Activated CD8-positive, alpha-beta T cell treated with anti-CD3 and anti-CD28 coated beads for 36 hours (primary cell): Measurements from ENCODE around the gene CYP1B1. TPM values are rescaled to one million over a fixed set of nuclear protein-coding genes. Genes with fewer than 3 reads are reported as not detected.
"Not testable (repeated sequence)": the region's sequence is repeated elsewhere in the genome, so short reads cannot be mapped to it uniquely, and the experiment has no call there.

Experiments
- ATAC-seq: fragments of 200-7000 bp; cut with Tn5 transposase; one replicate; pipeline ENCODE4 v1.10.0; 2021; ENCODE audit warnings: mild to moderate bottlenecking, moderate library complexity
- CTCF ChIA-PET: fragments of 350-600 bp; sonication (Branson Sonifier 250); formaldehyde crosslinking; loops from one replicate; lab custom pipeline; 2021; ENCODE audit warnings: antibody characterized with exemption; lab: Charles Lee
- POLR2A ChIA-PET: fragments of 350-600 bp; sonication (Branson Sonifier 250); formaldehyde crosslinking; loops from one replicate; lab custom pipeline; 2021; ENCODE audit warnings: antibody characterized with exemption; lab: Charles Lee
- DNase-seq: peaks from one replicate; pipeline ENCODE4 v3.0.0-alpha.2; 2020
- H3K27ac Mint-ChIP-seq: one replicate; pipeline ENCODE4 v1.8.0; 2021; ENCODE audit warnings: mild to moderate bottlenecking, mixed read lengths
- H3K27me3 Mint-ChIP-seq: one replicate; pipeline ENCODE4 v1.8.0; 2021; ENCODE audit warnings: mixed read lengths
- H3K36me3 Mint-ChIP-seq: one replicate; pipeline ENCODE4 v1.8.0; 2021; ENCODE audit warnings: low read depth, mixed read lengths
- H3K4me1 Mint-ChIP-seq: one replicate; pipeline ENCODE4 v1.8.0; 2021; ENCODE audit warnings: low read depth, mixed read lengths
- H3K4me3 Mint-ChIP-seq: one replicate; pipeline ENCODE4 v1.8.0; 2021; ENCODE audit warnings: mild to moderate bottlenecking, moderate library complexity, mixed read lengths
- H3K9me3 Mint-ChIP-seq: one replicate; pipeline ENCODE4 v1.8.0; 2021; ENCODE audit warnings: mixed read lengths
- intact Hi-C: fragments of 100-400 bp; cut with micrococcal nuclease; formaldehyde crosslinking; loops from one replicate; pipeline ENCODE4 v1.10.0; 2022
- total RNA-seq, 2 experiments: library from RNA; stranded (reverse); gene quantifications; one replicate each; pipeline ENCODE4 v1.2.3, GENCODE V29; 2021
- TF ChIP-seq, protein P1 (sequence below): fragments of 200-600 bp; IDR thresholded peaks from one replicate; pipeline ENCODE4 v1.8.0; 2022; ENCODE audit warnings: antibody characterized with exemption, mild to moderate bottlenecking

Gene CYP1B1
- total RNA-seq, 2 experiments from 2014 or later = 2.2 to 3.6 TPM

DNA sequence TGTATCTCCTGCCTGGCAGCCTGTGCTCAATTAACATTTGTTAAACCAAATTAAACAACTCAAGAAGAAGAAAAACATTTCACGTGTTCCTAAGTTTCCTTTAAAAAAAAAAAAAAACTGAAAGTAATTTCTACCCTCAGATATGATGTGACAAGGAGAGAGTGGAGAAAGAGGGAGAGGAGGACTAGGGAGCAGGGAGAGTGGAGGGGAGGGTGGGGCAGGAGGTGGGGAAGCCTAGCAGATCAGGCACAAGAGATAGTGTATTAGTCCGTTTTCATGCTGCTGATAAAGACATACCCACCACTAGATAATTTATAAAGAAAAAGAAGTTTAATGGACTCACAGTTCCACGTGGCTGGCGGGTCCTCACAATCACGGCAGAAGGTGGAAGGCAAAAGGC lies 46.4 kb downstream of the CYP1B1 start:
- DNase-seq = no peak
- POLR2A ChIA-PET = no interaction called here
- no peaks in the 10 kb centered on the region for H3K36me3 Mint-ChIP-seq
- CTCF ChIA-PET = no interaction called here
- H3K4me3 Mint-ChIP-seq = no peak overlapping the region
- H3K27me3 Mint-ChIP-seq = peaks cover 12% of the 10 kb centered on the region
- no peaks in the 10 kb centered on the region for H3K9me3 Mint-ChIP-seq
- intact Hi-C loops = no loop called here
- ATAC-seq = no peak
- H3K4me1 Mint-ChIP-seq = no peaks in the 10 kb centered on the region
- H3K27ac Mint-ChIP-seq = no peak overlapping the region
- TF ChIP-seq, protein P1, sequence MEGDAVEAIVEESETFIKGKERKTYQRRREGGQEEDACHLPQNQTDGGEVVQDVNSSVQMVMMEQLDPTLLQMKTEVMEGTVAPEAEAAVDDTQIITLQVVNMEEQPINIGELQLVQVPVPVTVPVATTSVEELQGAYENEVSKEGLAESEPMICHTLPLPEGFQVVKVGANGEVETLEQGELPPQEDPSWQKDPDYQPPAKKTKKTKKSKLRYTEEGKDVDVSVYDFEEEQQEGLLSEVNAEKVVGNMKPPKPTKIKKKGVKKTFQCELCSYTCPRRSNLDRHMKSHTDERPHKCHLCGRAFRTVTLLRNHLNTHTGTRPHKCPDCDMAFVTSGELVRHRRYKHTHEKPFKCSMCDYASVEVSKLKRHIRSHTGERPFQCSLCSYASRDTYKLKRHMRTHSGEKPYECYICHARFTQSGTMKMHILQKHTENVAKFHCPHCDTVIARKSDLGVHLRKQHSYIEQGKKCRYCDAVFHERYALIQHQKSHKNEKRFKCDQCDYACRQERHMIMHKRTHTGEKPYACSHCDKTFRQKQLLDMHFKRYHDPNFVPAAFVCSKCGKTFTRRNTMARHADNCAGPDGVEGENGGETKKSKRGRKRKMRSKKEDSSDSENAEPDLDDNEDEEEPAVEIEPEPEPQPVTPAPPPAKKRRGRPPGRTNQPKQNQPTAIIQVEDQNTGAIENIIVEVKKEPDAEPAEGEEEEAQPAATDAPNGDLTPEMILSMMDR = no peak

DNA sequence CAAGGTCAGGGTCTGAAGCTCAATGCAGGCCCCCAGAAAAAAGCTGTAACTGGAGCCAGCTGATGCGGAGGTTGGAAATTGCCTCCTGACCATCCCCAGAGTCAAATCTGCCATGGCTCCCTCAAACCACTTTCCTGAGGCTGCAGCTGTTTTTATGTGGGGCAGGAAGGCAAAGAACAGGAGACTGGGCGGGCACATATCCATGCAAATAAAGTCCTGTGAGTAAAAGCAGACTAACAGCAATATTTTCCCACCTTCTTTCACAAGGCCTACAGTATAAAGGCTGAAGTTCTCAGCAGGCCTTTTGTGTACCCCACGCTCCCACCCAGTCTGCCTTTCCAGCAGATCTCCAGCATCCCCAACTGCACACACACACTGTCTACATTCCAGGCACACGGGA lies 47.1 kb downstream of the CYP1B1 start:
- CTCF ChIA-PET = interaction anchor here (1.0 to 1.2 kb wide), 2 partner anchors 9 to 87 kb away, joined by 3 read pairs; no protein-coding TSS in a partner anchor

DNA sequence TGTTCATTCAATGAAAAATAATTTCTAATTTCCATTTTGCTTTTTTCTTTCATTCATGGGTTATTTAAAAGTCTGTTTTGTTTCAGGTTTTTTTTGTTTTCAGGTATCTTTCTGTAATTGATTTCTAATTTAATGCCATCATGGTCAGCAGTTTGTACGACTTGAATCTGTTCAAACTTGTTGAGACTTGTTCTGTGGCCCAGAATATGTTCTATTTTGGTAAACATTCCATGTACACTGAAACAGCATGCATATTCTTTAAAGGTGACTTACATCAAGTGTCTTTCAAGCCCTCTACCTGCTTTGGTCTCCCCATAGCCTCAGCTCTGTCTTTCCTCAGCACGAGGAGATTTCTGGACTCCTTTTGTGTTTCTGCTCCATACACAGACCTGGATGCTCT lies 49.1 kb downstream of the CYP1B1 start:
- CTCF ChIA-PET = interaction anchor here (1.1 to 1.7 kb wide), 2 partner anchors 8 to 50 kb away, joined by 4 read pairs; partner anchors contain the start of gene CYP1B1
- DNase-seq = no peak
- POLR2A ChIA-PET = no interaction called here
- H3K27me3 Mint-ChIP-seq = peaks cover 8% of the 10 kb centered on the region
- ATAC-seq = no peak
- H3K27ac Mint-ChIP-seq = no peak overlapping the region
- no peaks in the 10 kb centered on the region for H3K4me1 Mint-ChIP-seq
- TF ChIP-seq, protein P1 = no peak
- intact Hi-C loops = no loop called here
- H3K36me3 Mint-ChIP-seq = no peaks in the 10 kb centered on the region
- no peaks in the 10 kb centered on the region for H3K9me3 Mint-ChIP-seq
- no peak overlapping the region for H3K4me3 Mint-ChIP-seq

More for the DNA sequence above, 47.1 kb downstream of the CYP1B1 start:
- no peaks in the 10 kb centered on the region for H3K36me3 Mint-ChIP-seq
- H3K4me3 Mint-ChIP-seq = no peak overlapping the region
- H3K4me1 Mint-ChIP-seq = no peaks in the 10 kb centered on the region
- no peaks in the 10 kb centered on the region for H3K9me3 Mint-ChIP-seq
- POLR2A ChIA-PET = no interaction called here
- no peak for ATAC-seq
- DNase-seq = no peak
- no peak overlapping the region for H3K27ac Mint-ChIP-seq
- intact Hi-C loops = no loop called here
- TF ChIP-seq, protein P1 = no peak
- H3K27me3 Mint-ChIP-seq = peaks cover 9% of the 10 kb centered on the region

DNA sequence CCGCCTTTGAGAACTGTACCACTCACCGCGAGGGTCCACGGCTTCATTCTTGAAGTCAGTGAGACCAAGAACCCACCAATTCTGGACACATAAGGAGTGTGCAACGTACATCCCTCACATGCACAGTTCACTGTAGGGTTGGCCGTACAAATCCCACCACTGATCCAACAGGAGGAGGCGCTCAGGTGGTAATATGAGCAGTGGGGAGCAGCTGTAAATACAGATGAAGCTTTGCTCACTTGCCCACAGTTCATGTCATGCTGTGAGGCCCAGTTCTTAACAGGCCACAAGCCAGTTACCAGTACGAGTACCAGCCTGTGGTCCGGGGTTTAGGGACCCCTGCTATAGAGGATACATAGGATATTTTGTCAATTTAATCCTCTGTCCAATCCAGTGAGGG lies 54.4 kb downstream of the CYP1B1 start:
- ATAC-seq (no peak), DNase-seq (no peak)
- Mint-ChIP-seq H3K27me3 (peaks cover 1% of the 10 kb centered on the region), H3K9me3 (no peaks in the 10 kb centered on the region), H3K4me3 (no peak overlapping the region), H3K27ac (no peak overlapping the region), H3K36me3 (no peaks in the 10 kb centered on the region), H3K4me1 (no peaks in the 10 kb centered on the region)
- TF ChIP-seq, protein P1 = no peak
- intact Hi-C loops = no loop called here
- POLR2A ChIA-PET = interaction anchor here (0.6 kb wide), 1 partner anchor 47 kb away, joined by 3 read pairs; no protein-coding TSS in a partner anchor
- CTCF ChIA-PET = interaction anchor here (2.1 kb wide), 1 partner anchor 39 kb away, joined by 4 read pairs; no protein-coding TSS in a partner anchor

DNA sequence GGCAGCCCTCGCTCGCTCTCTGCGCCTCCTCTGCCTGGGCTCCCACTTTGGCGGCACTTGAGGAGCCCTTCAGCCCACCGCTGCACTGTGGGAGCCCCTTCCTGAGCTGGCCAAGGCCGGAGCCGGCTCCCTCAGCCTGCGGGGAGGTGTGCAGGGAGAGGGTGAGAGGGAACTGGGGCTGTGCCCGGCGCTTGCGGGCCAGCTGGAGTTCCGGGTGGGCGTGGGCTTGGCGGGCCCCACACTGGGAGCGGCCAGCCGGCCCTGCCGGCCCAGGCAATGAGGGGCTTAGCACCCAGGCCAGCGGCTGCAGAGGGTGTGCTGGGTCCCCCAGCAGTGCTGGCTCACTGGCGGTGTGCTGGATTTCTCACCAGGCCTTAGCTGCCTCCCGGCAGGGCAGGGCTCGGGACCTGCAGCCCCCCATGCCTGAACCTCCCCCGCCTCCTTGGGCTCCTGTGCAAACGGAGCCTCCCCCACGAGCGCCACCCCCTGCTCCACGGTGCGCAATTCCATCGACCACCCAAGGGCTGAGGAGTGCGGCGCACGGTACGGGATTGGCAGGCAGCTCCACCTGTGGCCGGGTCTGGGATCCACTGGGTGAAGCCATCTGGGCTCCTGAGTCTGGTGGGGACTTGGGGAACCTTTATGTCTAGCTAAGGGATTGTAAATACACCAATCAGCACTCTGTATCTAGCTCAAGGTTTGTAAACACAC lies 55.4 kb downstream of the CYP1B1 start:
- CTCF ChIA-PET = interaction anchor here (1.4 to 2.1 kb wide), 2 partner anchors 38 to 56 kb away, joined by 3 to 4 read pairs; partner anchors contain the start of gene CYP1B1
- POLR2A ChIA-PET, H3K36me3 Mint-ChIP-seq, H3K4me3 Mint-ChIP-seq, H3K4me1 Mint-ChIP-seq, intact Hi-C loops, H3K27me3 Mint-ChIP-seq, DNase-seq, ATAC-seq, H3K9me3 Mint-ChIP-seq, H3K27ac Mint-ChIP-seq: not testable (repeated sequence)
